Kasumi-1 (cell line): Measurements from ENCODE around the gene RNF169.
"Not testable (repeated sequence)": the region's sequence is repeated elsewhere in the genome, so short reads cannot be mapped to it uniquely, and the experiment has no call there.

Experiments used
- DNase-seq, 2 experiments: peaks; one replicate each; lab custom pipeline; 2025; lab: John Stamatoyannopoulos, UW

The RNF169 gene

GRCh38 chr11:74824285-74824982 lies 75.8 kb downstream of the RNF169 start:
- DNase-seq = no peak

GRCh38 chr11:74825596-74825995 lies 76.9 kb downstream of the RNF169 start:
- DNase-seq = not testable (repeated sequence)

- no peak for DNase-seq
These were observed 78.3 kb downstream of the RNF169 start for GRCh38 chr11:74826901-74827300.

GRCh38 chr11:74837191-74837590 lies 88.5 kb downstream of the RNF169 start:
- no peak for DNase-seq

GRCh38 chr11:74838188-74838587 lies 89.5 kb downstream of the RNF169 start:
- no peak for DNase-seq

- no peak for DNase-seq
These were observed 90.8 kb downstream of the RNF169 start for GRCh38 chr11:74839446-74839845.

GRCh38 chr11:74839971-74840370 lies 91.3 kb downstream of the RNF169 start:
- DNase-seq = no peak

- no peak for DNase-seq
These were observed 91.8 kb downstream of the RNF169 start for GRCh38 chr11:74840486-74840885.

GRCh38 chr11:74842967-74843366 lies 94.3 kb downstream of the RNF169 start:
- no peak for DNase-seq

GRCh38 chr11:74844072-74844471 lies 95.4 kb downstream of the RNF169 start:
- DNase-seq = no peak

GRCh38 chr11:74844865-74845264 lies 96.2 kb downstream of the RNF169 start:
- no peak for DNase-seq

GRCh38 chr11:74845978-74846517 lies 97.4 kb downstream of the RNF169 start:
- no peak for DNase-seq

GRCh38 chr11:74846770-74847169 lies 98.1 kb downstream of the RNF169 start:
- DNase-seq = no peak

GRCh38 chr11:74847395-74847794 lies 98.7 kb downstream of the RNF169 start:
- peak; percentile 9 to 24 for DNase-seq

GRCh38 chr11:74847895-74848294 lies 99.2 kb downstream of the RNF169 start:
- no peak for DNase-seq

GRCh38 chr11:74849525-74850391 lies 101.1 kb downstream of the RNF169 start:
- DNase-seq = no peak

- DNase-seq = no peak
These were observed 104.6 kb downstream of the RNF169 start for GRCh38 chr11:74853223-74853622.

- no peak for DNase-seq
These were observed 112.1 kb downstream of the RNF169 start for GRCh38 chr11:74860743-74861142.

GRCh38 chr11:74863410-74863809 lies 114.8 kb downstream of the RNF169 start:
- no peak for DNase-seq

- DNase-seq = no peak
These were observed 117.9 kb downstream of the RNF169 start for GRCh38 chr11:74866557-74866956.

- DNase-seq = peak; percentile 24 to 36
These were observed 121.8 kb downstream of the RNF169 start for GRCh38 chr11:74870485-74870884.

GRCh38 chr11:74871037-74871436 lies 122.4 kb downstream of the RNF169 start:
- no peak for DNase-seq

- peak; percentile 23 to 57 for DNase-seq
These were observed 128.5 kb downstream of the RNF169 start for GRCh38 chr11:74877132-74877531.
